ENCODE results near the gene MRPS10. TPM values are rescaled to one million over a fixed set of nuclear protein-coding genes. Genes with fewer than 3 reads are reported as not detected.

The MRPS10 gene
- total and polyA plus RNA-seq, 2 donors (not counting 1 experiment from before 2014, with no cell fraction given) = 10.5 to 26.4 TPM

GRCh38 chr6:42188406-42188805 lies 29.3 kb downstream of the MRPS10 start:
- DNase-seq = no peak
- H2AFZ ChIP-seq (ENCODE audit: insufficient read depth, low read depth, low read length, poor library complexity, severe bottlenecking) = no peak overlapping the region
- H3K4me3 ChIP-seq (ENCODE audit: control extremely low read depth in 1 of 5, extremely low read depth in 1 of 5, insufficient read depth in 1 of 5, low read depth in 2 of 5, low read length in 4 of 5) = no peak overlapping the region
- no peak overlapping the region for H3K4me2 ChIP-seq (replicated peaks; ENCODE audit: low read depth, low read length, poor library complexity, severe bottlenecking)
- no peaks in the 10 kb centered on the region for H3K79me2 ChIP-seq (ENCODE audit: control insufficient read depth, insufficient read depth, low read length)
- 96% methylated on average over 4 of the region's 6 CpGs for WGBS (ENCODE audit: insufficient coverage)
- H3K4me1 ChIP-seq (ENCODE audit: control insufficient read depth in 2 of 2, insufficient read depth in 2 of 2, low read length in 2 of 2) = no peaks in the 10 kb centered on the region
- Mint-ChIP-seq H3K27ac (no peak overlapping the region), H3K27me3 (no peaks in the 10 kb centered on the region), H3K4me3 (no peak overlapping the region), H3K4me1 (no peaks in the 10 kb centered on the region), H3K9me3 (ENCODE audit: insufficient read depth) (no peaks in the 10 kb centered on the region)
- H3K9me3 ChIP-seq (ENCODE audit: control extremely low read depth in 1 of 3, control insufficient read depth in 2 of 3, insufficient read depth in 1 of 3, low read length in 2 of 3) = no peaks in the 10 kb centered on the region
- intact Hi-C loops (cut with micrococcal nuclease) = no loop called here
- no peak overlapping the region for H3K27ac ChIP-seq (ENCODE audit: low read length in 2 of 2)
- no peaks in the 10 kb centered on the region for H3K27me3 ChIP-seq (replicated peaks in 1 of 4; ENCODE audit: control extremely low read depth in 1 of 4, control insufficient read depth in 3 of 4, insufficient read depth in 4 of 4, low read length in 3 of 4)
- ChIA-PET POLR2A (interaction anchor here (0.6 kb wide), 2 partner anchors 23 to 434 kb away, joined by 3 to 4 read pairs; no protein-coding TSS in a partner anchor), CTCF (interaction anchor here (1.1 kb wide), 1 partner anchor 585 kb away, joined by 3 read pairs; no protein-coding TSS in a partner anchor)
- no peaks in the 10 kb centered on the region for H3K36me3 ChIP-seq (replicated peaks in 1 of 2; ENCODE audit: control extremely low read depth in 1 of 2, control insufficient read depth in 1 of 2, extremely low read depth in 1 of 2, insufficient read depth in 2 of 2, low read length in 1 of 2)
- ATAC-seq (ENCODE audit: low read depth) = no peak
- no peak overlapping the region for H3K9ac ChIP-seq (ENCODE audit: low read length)
- H4K20me1 ChIP-seq (ENCODE audit: control insufficient read depth, insufficient read depth, low read length, poor library complexity, severe bottlenecking) = no peaks in the 10 kb centered on the region
- TF ChIP-seq CTCF (IDR thresholded peaks at IDR 0.05) = no peak
- TF ChIP-seq EZH2 (IDR thresholded peaks at IDR 0.05; ENCODE audit: borderline replicate concordance, insufficient read depth, low read depth, low read length, poor library complexity, severe bottlenecking) = no peak

DNA sequence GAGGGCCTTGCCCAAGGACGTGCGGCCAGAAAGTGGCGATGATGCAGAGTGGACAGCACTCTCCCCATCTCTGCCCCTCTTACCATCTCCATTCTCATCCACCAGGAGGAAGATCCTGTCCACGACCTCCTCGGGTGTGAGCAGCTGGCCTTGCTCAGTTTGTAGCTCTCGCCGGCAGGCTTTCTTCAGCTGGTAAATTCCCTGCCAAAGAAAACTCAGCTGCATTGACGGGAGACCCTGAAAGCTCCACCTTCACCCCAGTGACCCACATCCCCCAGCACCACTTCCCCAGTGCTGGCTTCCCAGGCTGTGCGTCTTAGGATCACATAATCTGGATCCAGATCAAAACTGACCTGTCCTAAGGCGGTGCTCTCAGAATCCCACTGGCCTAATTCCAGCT lies 32.1 kb downstream of the MRPS10 start:
- Histone ChIP-seq H4K20me1 (ENCODE audit: control insufficient read depth, insufficient read depth, low read length, poor library complexity, severe bottlenecking) (no peaks in the 10 kb centered on the region), H3K79me2 (ENCODE audit: control insufficient read depth, insufficient read depth, low read length) (no peaks in the 10 kb centered on the region), H3K4me2 (replicated peaks; ENCODE audit: low read depth, low read length, poor library complexity, severe bottlenecking) (no peak overlapping the region), H2AFZ (ENCODE audit: insufficient read depth, low read depth, low read length, poor library complexity, severe bottlenecking) (no peak overlapping the region), H3K4me1 (ENCODE audit: control insufficient read depth in 2 of 2, insufficient read depth in 2 of 2, low read length in 2 of 2) (no peaks in the 10 kb centered on the region), H3K9ac (ENCODE audit: low read length) (no peak overlapping the region), H3K36me3 (replicated peaks in 1 of 2; ENCODE audit: control extremely low read depth in 1 of 2, control insufficient read depth in 1 of 2, extremely low read depth in 1 of 2, insufficient read depth in 2 of 2, low read length in 1 of 2) (no peaks in the 10 kb centered on the region), H3K27me3 (replicated peaks in 1 of 4; ENCODE audit: control extremely low read depth in 1 of 4, control insufficient read depth in 3 of 4, insufficient read depth in 4 of 4, low read length in 3 of 4) (no peaks in the 10 kb centered on the region), H3K27ac (ENCODE audit: low read length in 2 of 2) (no peak overlapping the region), H3K4me3 (ENCODE audit: control extremely low read depth in 1 of 5, extremely low read depth in 1 of 5, insufficient read depth in 1 of 5, low read depth in 2 of 5, low read length in 4 of 5) (no peak overlapping the region), H3K9me3 (ENCODE audit: control extremely low read depth in 1 of 3, control insufficient read depth in 2 of 3, insufficient read depth in 1 of 3, low read length in 2 of 3) (no peaks in the 10 kb centered on the region)
- TF ChIP-seq EZH2 (IDR thresholded peaks at IDR 0.05; ENCODE audit: borderline replicate concordance, insufficient read depth, low read depth, low read length, poor library complexity, severe bottlenecking) (no peak), CTCF (IDR thresholded peaks at IDR 0.05) (no peak)
- Mint-ChIP-seq H3K4me3 (no peak overlapping the region), H3K27me3 (peaks cover 3% of the 10 kb centered on the region), H3K9me3 (ENCODE audit: insufficient read depth) (no peaks in the 10 kb centered on the region), H3K27ac (no peak overlapping the region), H3K4me1 (no peaks in the 10 kb centered on the region)
- CTCF ChIA-PET = no interaction called here
- POLR2A ChIA-PET = no interaction called here
- no peak for DNase-seq
- intact Hi-C loops (cut with micrococcal nuclease) = no loop called here
- no peak for ATAC-seq (ENCODE audit: low read depth)
- WGBS (ENCODE audit: insufficient coverage) = 91% methylated on average over 10 of the region's 10 CpGs
